Transverse colon (tissue), 4 donors: ENCODE data around the gene FZD1.

Source experiments
- EP300 ChIP-seq: sonication (generic); formaldehyde crosslinking; IDR thresholded peaks from one replicate; pipeline ENCODE4 v1.6.1; 2017; ENCODE audit warnings: antibody characterized with exemption, low read depth
- POLR2A ChIP-seq: fragments of 450-650 bp; IDR thresholded peaks from one replicate; pipeline ENCODE4 v1.6.1; 2016; ENCODE audit warnings: antibody characterized with exemption, mild to moderate bottlenecking, moderate library complexity
- POLR2AphosphoS5 ChIP-seq, 3 donors: sonication (generic); formaldehyde crosslinking; IDR thresholded peaks; one replicate each; pipeline ENCODE4 v1.6.1; 2016; ENCODE audit warnings: antibody characterized with exemption in 3 of 3
- TF ChIP-seq, protein P1 (sequence below), 5 experiments: fragments of 200-600 bp in 3 of 5; fragments of 450-650 bp in 2 of 5; sonication (generic) in 3 of 5; IDR thresholded peaks; 1 replicate in 2 of 5; 2 replicates in 3 of 5; pipeline ENCODE4 v1.5.1; 2016 to 2017; ENCODE audit warnings: antibody characterized with exemption in 5 of 5, inconsistent platforms in 3 of 5, mild to moderate bottlenecking in 2 of 5, moderate library complexity in 1 of 5

DNA sequence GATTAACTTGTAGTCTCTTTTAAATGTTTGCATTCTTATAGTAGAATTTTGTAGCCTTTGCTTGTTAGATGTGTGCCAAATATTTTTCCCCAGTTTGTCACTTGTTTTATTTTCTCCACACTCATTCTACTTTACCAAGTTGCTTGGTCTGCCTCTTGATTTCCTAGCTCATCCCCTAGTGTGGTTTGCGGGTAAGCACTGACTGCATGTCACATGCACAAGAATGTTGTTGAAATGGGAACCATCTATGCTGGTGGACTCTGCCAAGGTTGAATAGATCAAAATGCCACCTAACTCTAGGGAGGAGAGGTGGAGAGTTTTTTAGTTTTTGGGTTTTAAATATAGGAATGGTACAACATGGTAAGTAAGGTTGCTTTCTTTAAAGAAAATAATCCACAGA is 47.6 kb downstream of the FZD1 start:
- TF ChIP-seq, protein P1, sequence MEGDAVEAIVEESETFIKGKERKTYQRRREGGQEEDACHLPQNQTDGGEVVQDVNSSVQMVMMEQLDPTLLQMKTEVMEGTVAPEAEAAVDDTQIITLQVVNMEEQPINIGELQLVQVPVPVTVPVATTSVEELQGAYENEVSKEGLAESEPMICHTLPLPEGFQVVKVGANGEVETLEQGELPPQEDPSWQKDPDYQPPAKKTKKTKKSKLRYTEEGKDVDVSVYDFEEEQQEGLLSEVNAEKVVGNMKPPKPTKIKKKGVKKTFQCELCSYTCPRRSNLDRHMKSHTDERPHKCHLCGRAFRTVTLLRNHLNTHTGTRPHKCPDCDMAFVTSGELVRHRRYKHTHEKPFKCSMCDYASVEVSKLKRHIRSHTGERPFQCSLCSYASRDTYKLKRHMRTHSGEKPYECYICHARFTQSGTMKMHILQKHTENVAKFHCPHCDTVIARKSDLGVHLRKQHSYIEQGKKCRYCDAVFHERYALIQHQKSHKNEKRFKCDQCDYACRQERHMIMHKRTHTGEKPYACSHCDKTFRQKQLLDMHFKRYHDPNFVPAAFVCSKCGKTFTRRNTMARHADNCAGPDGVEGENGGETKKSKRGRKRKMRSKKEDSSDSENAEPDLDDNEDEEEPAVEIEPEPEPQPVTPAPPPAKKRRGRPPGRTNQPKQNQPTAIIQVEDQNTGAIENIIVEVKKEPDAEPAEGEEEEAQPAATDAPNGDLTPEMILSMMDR (IDR thresholded peaks at IDR 0.05), result no peak
- no peak for TF ChIP-seq EP300
- TF ChIP-seq POLR2A, result no peak
- no peak for TF ChIP-seq POLR2AphosphoS5 (IDR thresholded peaks at IDR 0.05)
